Effector memory CD8-positive, alpha-beta T cell (primary cell): ENCODE data around the gene GPR89B.
"Not testable (repeated sequence)": the region's sequence is repeated elsewhere in the genome, so short reads cannot be mapped to it uniquely, and the experiment has no call there.

Experiments
- ATAC-seq: fragments of 150-1000 bp; cut with Tn5 transposase; replicated peaks from 2 replicates; pipeline ENCODE4 v1.10.0; 2021; ENCODE audit warnings: mild to moderate bottlenecking, moderate library complexity
- DNase-seq, 3 experiments: peaks; one replicate each; pipeline ENCODE4 v3.0.0; 2021
- H3K27ac Mint-ChIP-seq, 2 donors: one replicate each; pipeline ENCODE4 v1.8.0; 2022; ENCODE audit warnings: mild to moderate bottlenecking in 2 of 2, mixed read lengths in 2 of 2, moderate library complexity in 2 of 2
- H3K27me3 Mint-ChIP-seq, 2 donors: one replicate each; pipeline ENCODE4 v1.8.0; 2022; ENCODE audit warnings: mixed read lengths in 2 of 2
- H3K36me3 Mint-ChIP-seq: one replicate; pipeline ENCODE4 v1.8.0; 2022; ENCODE audit warnings: mild to moderate bottlenecking, moderate library complexity, mixed read lengths; ENCODE audit not compliant: insufficient read depth
- H3K4me1 Mint-ChIP-seq, 2 donors: one replicate each; pipeline ENCODE4 v1.8.0; 2022; ENCODE audit warnings: low read depth in 2 of 2, mixed read lengths in 2 of 2
- H3K4me3 Mint-ChIP-seq, 2 donors: one replicate each; pipeline ENCODE4 v1.8.0; 2022; ENCODE audit warnings: mild to moderate bottlenecking in 2 of 2, mixed read lengths in 2 of 2, moderate library complexity in 2 of 2
- H3K9me3 Mint-ChIP-seq, 2 donors: one replicate each; pipeline ENCODE4 v1.8.0; 2022; ENCODE audit warnings: mixed read lengths in 2 of 2

Gene GPR89B

GRCh38 chr1:147907786-147908509, 20.3 kb upstream of the GPR89B start:
- Mint-ChIP-seq H3K9me3 (no peaks in the 10 kb centered on the region), H3K27ac (no peak overlapping the region), H3K4me3 (no peak overlapping the region), H3K36me3 (no peaks in the 10 kb centered on the region), H3K4me1 (no peaks in the 10 kb centered on the region), H3K27me3 (peaks cover 12 to 34% of the 10 kb centered on the region in 2 donors)
- ATAC-seq (no peak), DNase-seq (no peak)

GRCh38 chr1:147912553-147912952, 15.7 kb upstream of the GPR89B start:
- H3K4me3 Mint-ChIP-seq = no peak overlapping the region
- H3K4me1 Mint-ChIP-seq = no peaks in the 10 kb centered on the region
- no peak for ATAC-seq
- H3K27ac Mint-ChIP-seq = no peak overlapping the region
- peaks cover 32 to 62% of the 10 kb centered on the region in 2 donors for H3K27me3 Mint-ChIP-seq
- no peaks in the 10 kb centered on the region for H3K36me3 Mint-ChIP-seq
- no peaks in the 10 kb centered on the region for H3K9me3 Mint-ChIP-seq
- no peak for DNase-seq

GRCh38 chr1:147913362-147913942, 14.8 kb upstream of the GPR89B start:
- H3K9me3 Mint-ChIP-seq = no peaks in the 10 kb centered on the region
- H3K27me3 Mint-ChIP-seq = peaks cover 32 to 62% of the 10 kb centered on the region in 2 donors
- H3K4me1 Mint-ChIP-seq = no peaks in the 10 kb centered on the region
- H3K36me3 Mint-ChIP-seq = peaks cover 1% of the 10 kb centered on the region
- no peak overlapping the region for H3K27ac Mint-ChIP-seq
- DNase-seq (no peak), ATAC-seq (no peak)
- H3K4me3 Mint-ChIP-seq = no peak overlapping the region

GRCh38 chr1:147919896-147920295, 8.3 kb upstream of the GPR89B start:
- Mint-ChIP-seq H3K27ac (no peak overlapping the region), H3K9me3 (no peaks in the 10 kb centered on the region), H3K4me3 (no peak overlapping the region), H3K4me1 (no peaks in the 10 kb centered on the region), H3K27me3 (peaks cover 21 to 39% of the 10 kb centered on the region in 2 donors), H3K36me3 (peaks cover 3% of the 10 kb centered on the region)
- ATAC-seq (no peak), DNase-seq (no peak)

GRCh38 chr1:147924813-147925212, 3.4 kb upstream of the GPR89B start:
- H3K27me3 Mint-ChIP-seq = no peaks in the 10 kb centered on the region
- ATAC-seq = no peak
- DNase-seq = no peak
- no peak overlapping the region for H3K27ac Mint-ChIP-seq
- no peak overlapping the region for H3K4me3 Mint-ChIP-seq
- H3K9me3 Mint-ChIP-seq = no peaks in the 10 kb centered on the region
- H3K36me3 Mint-ChIP-seq = no peaks in the 10 kb centered on the region
- H3K4me1 Mint-ChIP-seq = no peaks in the 10 kb centered on the region

GRCh38 chr1:147927215-147927614, 1.0 kb upstream of the GPR89B start:
- not testable (repeated sequence) for H3K36me3 Mint-ChIP-seq, DNase-seq, H3K27me3 Mint-ChIP-seq, H3K9me3 Mint-ChIP-seq, ATAC-seq, H3K4me3 Mint-ChIP-seq, H3K27ac Mint-ChIP-seq
- peaks cover 9 to 22% of the 10 kb centered on the region in 2 donors for H3K4me1 Mint-ChIP-seq

GRCh38 chr1:147927689-147928088, 531 bp upstream of the GPR89B start:
- H3K27ac Mint-ChIP-seq, H3K36me3 Mint-ChIP-seq, ATAC-seq, H3K9me3 Mint-ChIP-seq, H3K4me3 Mint-ChIP-seq, H3K27me3 Mint-ChIP-seq, DNase-seq: not testable (repeated sequence)
- H3K4me1 Mint-ChIP-seq = peaks cover 11 to 25% of the 10 kb centered on the region in 2 donors

- H3K27me3 Mint-ChIP-seq, ATAC-seq, H3K36me3 Mint-ChIP-seq, H3K9me3 Mint-ChIP-seq, DNase-seq: not testable (repeated sequence)
- peak overlapping the region; percentile 24 to 65 for H3K4me3 Mint-ChIP-seq
- peak overlapping the region in 1 of 2 donors; percentile 31 for H3K27ac Mint-ChIP-seq
- peaks cover 11 to 29% of the 10 kb centered on the region in 2 donors for H3K4me1 Mint-ChIP-seq
Observed at GRCh38 chr1:147931137-147931536, 2.9 kb downstream of the GPR89B start.

- not testable (repeated sequence) for H3K27me3 Mint-ChIP-seq, H3K9me3 Mint-ChIP-seq, H3K4me3 Mint-ChIP-seq, ATAC-seq, H3K27ac Mint-ChIP-seq, DNase-seq, H3K36me3 Mint-ChIP-seq
- H3K4me1 Mint-ChIP-seq = peaks cover 9 to 26% of the 10 kb centered on the region in 2 donors
Observed at GRCh38 chr1:147935296-147935695, 7.1 kb downstream of the GPR89B start.

GRCh38 chr1:147940456-147940855, 12.2 kb downstream of the GPR89B start:
- not testable (repeated sequence) for H3K4me1 Mint-ChIP-seq, H3K27ac Mint-ChIP-seq, H3K9me3 Mint-ChIP-seq, H3K27me3 Mint-ChIP-seq, H3K36me3 Mint-ChIP-seq, ATAC-seq, DNase-seq, H3K4me3 Mint-ChIP-seq

GRCh38 chr1:147942563-147942962, 14.3 kb downstream of the GPR89B start:
- not testable (repeated sequence) for DNase-seq, H3K9me3 Mint-ChIP-seq, ATAC-seq, H3K36me3 Mint-ChIP-seq, H3K27me3 Mint-ChIP-seq, H3K4me3 Mint-ChIP-seq, H3K27ac Mint-ChIP-seq, H3K4me1 Mint-ChIP-seq

- not testable (repeated sequence) for H3K4me1 Mint-ChIP-seq, H3K36me3 Mint-ChIP-seq, H3K9me3 Mint-ChIP-seq, H3K4me3 Mint-ChIP-seq, DNase-seq, H3K27me3 Mint-ChIP-seq, H3K27ac Mint-ChIP-seq, ATAC-seq
Observed at GRCh38 chr1:147949517-147949916, 21.3 kb downstream of the GPR89B start.

GRCh38 chr1:147958906-147959305, 30.7 kb downstream of the GPR89B start:
- H3K4me3 Mint-ChIP-seq, ATAC-seq, H3K27me3 Mint-ChIP-seq, DNase-seq, H3K36me3 Mint-ChIP-seq, H3K4me1 Mint-ChIP-seq, H3K27ac Mint-ChIP-seq, H3K9me3 Mint-ChIP-seq: not testable (repeated sequence)

GRCh38 chr1:147959680-147960079, 31.5 kb downstream of the GPR89B start:
- H3K4me1 Mint-ChIP-seq, ATAC-seq, H3K27ac Mint-ChIP-seq, H3K36me3 Mint-ChIP-seq, DNase-seq, H3K4me3 Mint-ChIP-seq, H3K27me3 Mint-ChIP-seq, H3K9me3 Mint-ChIP-seq: not testable (repeated sequence)
